Mononuclear cell (primary cell): ENCODE results near the gene ARHGEF7. TPM values are rescaled to one million over a fixed set of nuclear protein-coding genes. Genes with fewer than 3 reads are reported as not detected.

ENCODE experiments used
- H3K27me3 ChIP-seq: 2 replicates; pipeline ENCODE4 v1.6.0; 2011; ENCODE audit warnings: low read length, control low read depth; ENCODE audit not compliant: insufficient read depth
- H3K4me1 ChIP-seq: 2 replicates; pipeline ENCODE4 v1.5.1; 2011; ENCODE audit warnings: mild to moderate bottlenecking, low read length, control low read depth; ENCODE audit not compliant: insufficient read depth
- H3K4me3 ChIP-seq: 2 replicates; pipeline ENCODE4 v1.5.1; 2011; ENCODE audit warnings: mild to moderate bottlenecking, low read length, moderate library complexity
- H3K9me3 ChIP-seq: 2 replicates; pipeline ENCODE4 v1.5.1; 2011; ENCODE audit warnings: low read depth, mild to moderate bottlenecking, control low read depth, low read length
- total RNA-seq: library from RNA; depleted of rRNA; stranded (reverse); fragments of >200 nt; gene quantifications from one replicate; pipeline ENCODE4 v1.2.3, GENCODE V29; 2012

ARHGEF7 gene
- total RNA-seq, 1 donor, result 79.5 TPM

DNA sequence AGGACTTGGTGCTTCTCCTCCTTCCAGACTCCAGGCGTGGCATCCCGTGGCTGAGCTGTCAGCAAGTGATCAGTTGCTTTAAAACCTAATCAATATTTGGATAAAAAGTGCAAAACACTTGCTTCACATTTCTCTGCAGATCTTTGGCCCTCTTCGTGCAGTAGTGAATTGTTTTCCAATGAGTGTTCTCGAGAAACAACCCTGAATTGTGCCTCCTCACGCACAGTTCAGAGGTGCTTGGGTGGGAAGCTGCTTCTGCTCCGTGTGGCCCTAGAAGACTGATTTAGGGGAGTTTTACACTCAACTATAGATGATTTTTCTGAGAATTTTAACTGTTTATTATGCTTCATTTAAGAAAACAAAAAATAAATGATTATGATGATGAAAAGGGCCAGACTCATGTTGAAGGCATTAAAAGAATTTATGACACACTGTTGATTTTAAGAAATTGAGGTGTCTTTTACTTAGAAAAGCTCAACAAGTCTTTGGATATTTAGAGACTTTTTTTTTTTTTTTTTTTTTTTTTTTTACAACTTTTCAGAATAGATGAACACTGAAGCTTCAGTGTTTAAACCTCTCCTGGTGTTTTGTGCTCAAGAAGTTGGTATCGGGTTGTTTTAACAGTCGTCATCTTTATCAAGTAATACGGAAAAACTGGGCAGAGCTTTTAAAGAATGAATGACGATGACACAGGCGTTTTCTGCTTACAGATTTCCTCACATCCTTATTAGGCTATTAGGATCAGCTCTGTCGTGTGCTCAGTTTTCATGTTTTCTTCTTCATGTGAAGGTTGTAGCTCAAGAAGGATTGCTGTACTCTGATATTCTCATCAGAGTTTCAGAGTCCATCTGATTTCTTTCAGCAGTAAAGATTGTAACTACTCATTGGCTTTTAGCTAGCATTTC, 165.8 kb downstream of the ARHGEF7 start:
- no peaks in the 10 kb centered on the region for H3K27me3 ChIP-seq
- no peaks in the 10 kb centered on the region for H3K4me1 ChIP-seq

GRCh38 chr13:111281751-111282311, 166.7 kb downstream of the ARHGEF7 start:
- H3K27me3 ChIP-seq, result no peaks in the 10 kb centered on the region
- H3K9me3 ChIP-seq, result no peaks in the 10 kb centered on the region
- no peak overlapping the region for H3K4me3 ChIP-seq
- no peaks in the 10 kb centered on the region for H3K4me1 ChIP-seq

More for the DNA sequence above, 165.8 kb downstream of the ARHGEF7 start:
- H3K4me3 ChIP-seq, result no peak overlapping the region
- no peaks in the 10 kb centered on the region for H3K9me3 ChIP-seq

- no peaks in the 10 kb centered on the region for H3K9me3 ChIP-seq
- no peak overlapping the region for H3K4me3 ChIP-seq
- no peaks in the 10 kb centered on the region for H3K27me3 ChIP-seq
- no peaks in the 10 kb centered on the region for H3K4me1 ChIP-seq
Observed at GRCh38 chr13:111282425-111282824, 167.3 kb downstream of the ARHGEF7 start.

DNA sequence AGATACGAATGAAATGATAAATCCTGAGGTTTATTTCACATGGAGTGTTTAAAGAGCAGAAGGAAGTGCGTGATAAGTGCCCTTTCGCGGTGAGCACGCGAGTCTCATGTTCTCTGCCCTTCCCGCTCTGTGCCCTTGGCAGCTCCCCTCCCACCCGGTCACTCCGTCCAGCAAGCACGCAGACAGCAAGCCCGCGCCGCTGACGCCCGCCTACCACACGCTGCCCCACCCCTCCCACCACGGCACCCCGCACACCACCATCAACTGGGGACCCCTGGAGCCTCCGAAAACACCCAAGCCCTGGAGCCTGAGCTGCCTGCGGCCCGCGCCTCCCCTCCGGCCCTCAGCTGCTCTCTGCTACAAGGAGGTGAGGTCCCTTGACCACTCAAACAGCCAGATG, 167.9 kb downstream of the ARHGEF7 start:
- Histone ChIP-seq H3K4me1 (no peaks in the 10 kb centered on the region), H3K4me3 (no peak overlapping the region), H3K9me3 (no peaks in the 10 kb centered on the region), H3K27me3 (no peaks in the 10 kb centered on the region)

GRCh38 chr13:111283457-111283856, 168.3 kb downstream of the ARHGEF7 start:
- Histone ChIP-seq H3K4me3 (no peak overlapping the region), H3K27me3 (no peaks in the 10 kb centered on the region), H3K9me3 (no peaks in the 10 kb centered on the region), H3K4me1 (no peaks in the 10 kb centered on the region)

- no peak overlapping the region for H3K4me3 ChIP-seq
- no peaks in the 10 kb centered on the region for H3K9me3 ChIP-seq
- no peaks in the 10 kb centered on the region for H3K27me3 ChIP-seq
- H3K4me1 ChIP-seq, result no peaks in the 10 kb centered on the region
Observed at GRCh38 chr13:111283991-111284390, 168.9 kb downstream of the ARHGEF7 start.

GRCh38 chr13:111284565-111284964, 169.5 kb downstream of the ARHGEF7 start:
- H3K4me3 ChIP-seq, result no peak overlapping the region
- no peaks in the 10 kb centered on the region for H3K4me1 ChIP-seq
- no peaks in the 10 kb centered on the region for H3K27me3 ChIP-seq
- H3K9me3 ChIP-seq, result no peaks in the 10 kb centered on the region

- Histone ChIP-seq H3K4me3 (no peak overlapping the region), H3K4me1 (no peaks in the 10 kb centered on the region), H3K9me3 (no peaks in the 10 kb centered on the region), H3K27me3 (no peaks in the 10 kb centered on the region)
Observed at GRCh38 chr13:111286162-111286561, 171.1 kb downstream of the ARHGEF7 start.

GRCh38 chr13:111286749-111287148, 171.6 kb downstream of the ARHGEF7 start:
- no peaks in the 10 kb centered on the region for H3K4me1 ChIP-seq
- H3K4me3 ChIP-seq, result no peak overlapping the region
- H3K9me3 ChIP-seq, result no peaks in the 10 kb centered on the region
- no peaks in the 10 kb centered on the region for H3K27me3 ChIP-seq

DNA sequence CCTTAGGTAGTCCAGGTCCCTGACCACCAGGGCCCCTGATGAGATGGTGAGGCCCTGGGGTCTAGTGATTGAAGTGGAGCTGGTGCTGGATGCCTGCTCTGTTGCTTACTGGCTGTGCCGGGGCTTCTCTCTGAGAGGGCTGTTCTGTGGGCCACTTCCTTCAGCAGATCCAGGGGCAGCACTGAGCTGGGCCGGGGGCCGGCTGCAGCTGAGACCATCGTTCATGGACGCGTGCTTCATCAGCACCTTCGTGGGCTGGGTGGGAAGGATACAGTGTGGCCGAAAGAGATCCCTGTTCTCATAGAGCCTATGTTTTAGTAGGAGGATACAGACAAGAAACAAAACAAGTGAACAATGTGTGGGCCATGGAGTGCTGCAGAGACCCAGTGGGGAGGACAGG, 172.1 kb downstream of the ARHGEF7 start:
- no peak overlapping the region for H3K4me3 ChIP-seq
- H3K27me3 ChIP-seq, result no peaks in the 10 kb centered on the region
- no peaks in the 10 kb centered on the region for H3K4me1 ChIP-seq
- no peaks in the 10 kb centered on the region for H3K9me3 ChIP-seq

DNA sequence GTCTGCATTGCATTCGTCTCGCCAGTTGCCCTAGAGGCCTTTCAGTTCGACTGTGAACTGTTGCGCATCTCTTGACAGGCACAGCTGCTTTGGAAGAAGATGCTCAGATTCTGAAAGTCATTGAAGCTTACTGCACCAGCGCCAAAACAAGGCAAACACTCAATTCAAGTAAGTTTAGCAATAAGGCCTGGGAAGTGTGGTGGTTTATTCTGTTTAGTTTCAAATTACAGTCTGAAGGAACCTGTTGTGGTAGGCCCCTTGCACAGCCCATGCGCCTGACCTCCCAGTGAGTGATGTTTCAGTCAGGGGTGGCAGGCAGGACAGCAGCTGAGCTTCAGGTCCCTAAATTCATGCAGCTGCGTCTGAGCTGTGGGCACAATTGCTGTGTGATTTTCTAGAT, 173.2 kb downstream of the ARHGEF7 start:
- Histone ChIP-seq H3K4me3 (no peak overlapping the region), H3K9me3 (no peaks in the 10 kb centered on the region), H3K4me1 (no peaks in the 10 kb centered on the region), H3K27me3 (no peaks in the 10 kb centered on the region)

- H3K4me3 ChIP-seq, result no peak overlapping the region
- no peaks in the 10 kb centered on the region for H3K9me3 ChIP-seq
- no peaks in the 10 kb centered on the region for H3K27me3 ChIP-seq
- no peaks in the 10 kb centered on the region for H3K4me1 ChIP-seq
Observed at GRCh38 chr13:111289251-111289650, 174.1 kb downstream of the ARHGEF7 start.

- Histone ChIP-seq H3K27me3 (no peaks in the 10 kb centered on the region), H3K9me3 (no peaks in the 10 kb centered on the region), H3K4me3 (no peak overlapping the region), H3K4me1 (no peaks in the 10 kb centered on the region)
Observed at GRCh38 chr13:111291908-111292307, 176.8 kb downstream of the ARHGEF7 start.

DNA sequence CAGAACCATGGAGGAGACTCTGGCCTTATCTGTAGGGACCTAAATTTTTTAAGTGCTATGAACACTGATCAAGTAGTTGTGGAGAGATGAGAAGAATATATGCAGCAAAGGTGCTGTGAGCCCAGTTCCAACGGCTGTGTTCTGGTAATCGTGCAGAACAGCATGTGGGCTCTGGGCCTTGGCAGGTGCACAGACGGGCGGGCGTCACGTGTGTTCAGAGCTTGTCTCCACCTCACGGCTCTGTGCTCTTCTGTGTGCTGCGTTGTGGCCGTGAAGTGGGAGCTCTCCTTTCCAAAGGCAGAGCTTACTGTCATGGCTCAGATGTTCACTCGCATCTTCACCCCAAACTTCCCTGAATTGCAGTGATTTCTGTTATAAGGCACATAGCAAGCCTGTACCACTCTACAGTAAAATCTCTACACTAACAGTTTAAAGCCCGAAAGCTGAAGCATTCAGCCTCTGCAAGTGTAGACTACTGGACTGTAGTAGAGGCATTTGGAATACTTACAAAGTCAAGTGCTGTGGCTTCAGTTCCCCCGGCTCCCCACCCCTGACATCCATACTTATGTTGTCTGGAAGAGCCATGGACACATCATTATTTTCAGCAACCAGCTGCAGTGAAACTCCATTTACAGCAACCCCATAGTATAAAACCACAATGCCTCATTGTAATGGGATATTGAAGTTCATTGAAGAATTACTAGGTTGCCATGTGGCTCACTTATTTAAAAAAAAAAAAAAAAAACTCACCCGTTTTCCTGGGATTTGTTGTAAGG, 177.8 kb downstream of the ARHGEF7 start:
- Histone ChIP-seq H3K4me3 (no peak overlapping the region), H3K27me3 (no peaks in the 10 kb centered on the region), H3K9me3 (no peaks in the 10 kb centered on the region), H3K4me1 (no peaks in the 10 kb centered on the region)

GRCh38 chr13:111295886-111296285, 180.8 kb downstream of the ARHGEF7 start:
- Histone ChIP-seq H3K4me1 (no peaks in the 10 kb centered on the region), H3K9me3 (no peaks in the 10 kb centered on the region), H3K4me3 (no peak overlapping the region), H3K27me3 (no peaks in the 10 kb centered on the region)
